ENCODE data around the gene TPX2.

DNA sequence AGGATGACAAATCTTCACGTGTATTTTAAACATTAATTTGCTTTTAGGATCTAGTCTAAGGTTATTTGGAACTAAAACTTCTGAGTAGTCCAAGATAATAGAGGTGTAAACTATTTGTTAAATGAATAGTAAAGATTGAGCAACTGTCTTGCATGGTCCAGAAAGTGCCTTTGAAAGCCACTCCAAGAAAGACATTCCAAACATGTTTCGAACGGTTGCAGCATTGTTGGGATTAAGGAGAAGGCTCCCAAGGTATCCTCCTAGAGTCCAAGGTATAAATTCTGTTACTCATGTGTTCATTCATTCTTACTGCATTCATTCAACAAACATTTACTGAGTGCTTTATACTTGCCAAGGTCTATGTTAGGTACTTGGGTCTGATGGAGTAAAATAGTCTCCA is 51.3 kb downstream of the TPX2 start:
- TF ChIP-seq CTCF (IDR thresholded peaks at IDR 0.05): no peak
- no peak for TF ChIP-seq POLR2AphosphoS5 (IDR thresholded peaks at IDR 0.05)
